ENCODE data around the gene LBX2.

The LBX2 gene

GRCh38 chr2:74493546-74493945, 5.9 kb downstream of the LBX2 start:
- TF ChIP-seq CSRNP3 (CRISPR knock-in tag; IDR thresholded peaks at IDR 0.05) (no peak), CREB5 (CRISPR knock-in tag; IDR thresholded peaks at IDR 0.05; ENCODE audit: low read depth) (no peak), ZNF70 (CRISPR knock-in tag; IDR thresholded peaks at IDR 0.05) (no peak), CSDC2 (CRISPR knock-in tag; IDR thresholded peaks at IDR 0.05) (no peak), SNAI2 (CRISPR knock-in tag; IDR thresholded peaks at IDR 0.05) (no peak), BACH2 (CRISPR knock-in tag; IDR thresholded peaks at IDR 0.05; ENCODE audit: borderline replicate concordance) (no peak)
- ATAC-seq, result no peak

- ATAC-seq, result no peak
Observed at GRCh38 chr2:74491648-74492544, 7.5 kb downstream of the LBX2 start.

GRCh38 chr2:74489906-74490305, 9.5 kb downstream of the LBX2 start:
- TF ChIP-seq CSDC2 (CRISPR knock-in tag; IDR thresholded peaks at IDR 0.05), result no peak
- ATAC-seq, result no peak

More at GRCh38 chr2:74491648-74492544, 7.5 kb downstream of the LBX2 start:
- TF ChIP-seq ZNF565 (CRISPR knock-in tag; conservative IDR thresholded peaks at IDR 0.05; ENCODE audit: low read depth), result no peak
- no peak for TF ChIP-seq ESRRG (CRISPR knock-in tag; IDR thresholded peaks at IDR 0.05)
- no peak for TF ChIP-seq TSHZ2 (CRISPR knock-in tag; IDR thresholded peaks at IDR 0.05)
- no peak for TF ChIP-seq TOX (CRISPR knock-in tag; IDR thresholded peaks at IDR 0.05; ENCODE audit: borderline replicate concordance)
- TF ChIP-seq ZNF8 (CRISPR knock-in tag; IDR thresholded peaks at IDR 0.05), result no peak
- TF ChIP-seq GLIS3 (CRISPR knock-in tag; IDR thresholded peaks at IDR 0.05), result no peak
- TF ChIP-seq CSDC2 (CRISPR knock-in tag; IDR thresholded peaks at IDR 0.05), result no peak
- TF ChIP-seq PPARA (CRISPR knock-in tag; IDR thresholded peaks at IDR 0.05; ENCODE audit: borderline replicate concordance), result no peak
- no peak for TF ChIP-seq CREB5 (CRISPR knock-in tag; IDR thresholded peaks at IDR 0.05; ENCODE audit: low read depth)

GRCh38 chr2:74488643-74489481, 10.5 kb downstream of the LBX2 start:
- ATAC-seq, result no peak
- TF ChIP-seq TCF4 (CRISPR knock-in tag; IDR thresholded peaks at IDR 0.05; ENCODE audit: borderline replicate concordance) (no peak), ZFP30 (CRISPR knock-in tag; IDR thresholded peaks at IDR 0.05) (no peak), RARB (CRISPR knock-in tag; IDR thresholded peaks at IDR 0.05) (no peak), BACH2 (CRISPR knock-in tag; IDR thresholded peaks at IDR 0.05; ENCODE audit: borderline replicate concordance) (no peak), CSDC2 (CRISPR knock-in tag; IDR thresholded peaks at IDR 0.05) (no peak), SNAI2 (CRISPR knock-in tag; IDR thresholded peaks at IDR 0.05) (no peak), ZNF8 (CRISPR knock-in tag; IDR thresholded peaks at IDR 0.05) (no peak), TSHZ2 (CRISPR knock-in tag; IDR thresholded peaks at IDR 0.05) (no peak), CREB5 (CRISPR knock-in tag; IDR thresholded peaks at IDR 0.05; ENCODE audit: low read depth) (no peak), TOX (CRISPR knock-in tag; IDR thresholded peaks at IDR 0.05; ENCODE audit: borderline replicate concordance) (no peak), PPARA (CRISPR knock-in tag; IDR thresholded peaks at IDR 0.05; ENCODE audit: borderline replicate concordance) (no peak), ARNTL (CRISPR knock-in tag; IDR thresholded peaks at IDR 0.05; ENCODE audit: borderline replicate concordance, low read depth) (no peak), ISL1 (CRISPR knock-in tag; IDR thresholded peaks at IDR 0.05) (no peak), OSR1 (CRISPR knock-in tag; IDR thresholded peaks at IDR 0.05) (no peak), ZNF565 (CRISPR knock-in tag; conservative IDR thresholded peaks at IDR 0.05; ENCODE audit: low read depth) (no peak)
